ENCODE results near the gene SCGB3A2. TPM values are rescaled to one million over a fixed set of nuclear protein-coding genes. Genes with fewer than 3 reads are reported as not detected.
"Not testable (repeated sequence)": the region's sequence is repeated elsewhere in the genome, so short reads cannot be mapped to it uniquely, and the experiment has no call there.

Gene SCGB3A2
- total RNA-seq, 2 donors from 2014 or later: not detected

DNA sequence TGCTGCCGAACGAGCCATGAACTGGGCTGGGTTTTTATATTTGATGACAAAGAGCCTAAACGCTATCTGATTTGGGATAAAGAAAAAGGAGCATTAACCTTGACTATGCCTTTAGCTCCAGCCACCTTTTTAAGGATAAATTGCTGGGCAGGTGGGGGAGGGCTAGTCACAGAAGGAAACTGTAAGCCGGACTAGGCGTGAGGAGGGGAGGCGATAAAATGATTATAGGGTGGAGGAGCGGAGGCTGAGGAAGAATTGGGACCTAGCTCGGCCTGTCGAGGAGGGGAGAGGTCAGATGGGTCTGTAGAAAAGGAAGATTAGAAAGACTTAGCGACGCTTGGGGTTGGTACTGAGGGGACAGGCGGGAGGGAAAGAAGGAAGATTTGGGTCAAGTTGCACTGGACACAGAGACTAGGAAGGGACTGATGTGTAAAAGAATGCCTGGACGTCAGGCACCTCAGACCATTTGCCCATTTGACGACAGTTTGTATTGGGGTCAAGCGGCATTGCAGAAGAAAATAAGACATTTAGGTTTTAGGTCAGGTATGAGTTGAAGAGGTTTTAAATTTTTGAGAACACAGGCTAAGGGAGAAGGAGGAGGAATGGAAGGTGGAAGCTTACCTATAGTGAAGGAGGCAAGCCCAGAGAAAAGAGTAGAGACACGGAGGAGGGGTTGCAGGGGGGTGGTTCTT lies 5.6 kb upstream of the SCGB3A2 start:
- not testable (repeated sequence) for H3K27ac Mint-ChIP-seq; H3K36me3 Mint-ChIP-seq (ENCODE audit: low read depth); H3K4me3 Mint-ChIP-seq; DNase-seq; H3K4me1 Mint-ChIP-seq; H3K27me3 Mint-ChIP-seq; ATAC-seq; H3K9me3 ChIP-seq (ENCODE audit: control insufficient read depth, low read length, poor library complexity, severe bottlenecking)

DNA sequence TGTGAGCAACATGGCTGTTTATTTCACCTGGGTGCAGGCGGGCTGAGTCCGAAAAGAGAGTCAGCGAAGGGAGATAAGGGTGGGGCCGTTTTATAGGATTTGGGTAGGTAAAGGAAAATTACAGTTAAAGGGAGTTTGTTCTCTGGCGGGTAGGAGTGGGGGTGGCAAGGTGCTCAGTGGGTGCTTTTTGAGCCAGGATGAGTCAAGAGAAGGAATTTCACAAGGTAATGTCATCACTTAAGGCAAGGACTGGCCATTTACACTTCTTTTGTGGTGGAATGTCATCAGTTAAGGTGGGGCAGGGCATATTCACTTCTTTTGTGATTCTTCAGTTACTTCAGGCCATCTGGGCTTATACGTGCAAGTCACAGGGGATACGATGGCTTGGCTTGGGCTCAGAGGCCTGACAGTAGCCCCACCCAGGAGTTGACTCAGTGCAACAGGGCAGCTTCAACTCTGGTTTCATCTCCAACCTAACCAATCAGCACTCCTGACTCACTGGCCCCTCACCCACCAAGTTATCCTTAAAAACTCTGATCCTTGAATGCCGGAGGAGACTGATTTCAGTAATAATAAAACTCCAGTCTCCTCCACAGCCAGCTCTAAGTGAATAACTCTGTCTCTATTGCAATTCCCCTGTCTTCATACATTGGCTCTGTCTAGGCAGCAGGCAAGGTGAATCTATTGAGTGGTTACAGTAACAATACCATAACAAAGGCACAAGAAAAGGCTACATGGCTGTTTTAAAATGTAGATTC lies 4.2 kb upstream of the SCGB3A2 start:
- not testable (repeated sequence) for H3K27ac Mint-ChIP-seq; DNase-seq; H3K9me3 ChIP-seq (ENCODE audit: control insufficient read depth, low read length, poor library complexity, severe bottlenecking); H3K36me3 Mint-ChIP-seq (ENCODE audit: low read depth); ATAC-seq; H3K4me3 Mint-ChIP-seq; H3K4me1 Mint-ChIP-seq; H3K27me3 Mint-ChIP-seq

DNA sequence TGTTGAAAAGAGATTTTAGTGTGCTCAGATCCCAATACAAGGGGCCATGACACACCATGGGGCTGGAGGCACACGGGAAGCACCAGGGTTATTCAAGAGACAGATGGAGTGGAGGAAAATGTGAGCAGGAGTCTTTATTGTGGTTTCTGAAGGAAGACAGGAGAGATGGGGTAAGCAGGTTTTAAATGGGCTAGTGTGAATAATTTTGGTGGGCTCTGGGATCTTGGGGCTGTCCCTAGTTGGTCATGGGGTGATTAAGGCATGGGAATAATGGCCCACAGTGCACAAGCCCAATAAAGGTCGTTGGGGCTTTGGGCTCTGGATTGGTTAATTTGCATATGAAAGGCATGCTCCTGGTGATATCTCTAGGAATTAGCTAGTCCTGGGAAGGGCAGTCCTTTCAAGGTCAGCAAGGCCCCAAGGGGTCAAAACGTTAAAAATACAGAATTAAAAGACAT lies 3.6 kb upstream of the SCGB3A2 start:
- H3K4me3 Mint-ChIP-seq: no peak overlapping the region
- no peaks in the 10 kb centered on the region for H3K27me3 Mint-ChIP-seq
- H3K4me1 Mint-ChIP-seq: no peaks in the 10 kb centered on the region
- H3K27ac Mint-ChIP-seq: no peak overlapping the region
- no peak for DNase-seq
- no peaks in the 10 kb centered on the region for H3K9me3 ChIP-seq (ENCODE audit: control insufficient read depth, low read length, poor library complexity, severe bottlenecking)
- no peak for ATAC-seq
- H3K36me3 Mint-ChIP-seq (ENCODE audit: low read depth): no peaks in the 10 kb centered on the region

DNA sequence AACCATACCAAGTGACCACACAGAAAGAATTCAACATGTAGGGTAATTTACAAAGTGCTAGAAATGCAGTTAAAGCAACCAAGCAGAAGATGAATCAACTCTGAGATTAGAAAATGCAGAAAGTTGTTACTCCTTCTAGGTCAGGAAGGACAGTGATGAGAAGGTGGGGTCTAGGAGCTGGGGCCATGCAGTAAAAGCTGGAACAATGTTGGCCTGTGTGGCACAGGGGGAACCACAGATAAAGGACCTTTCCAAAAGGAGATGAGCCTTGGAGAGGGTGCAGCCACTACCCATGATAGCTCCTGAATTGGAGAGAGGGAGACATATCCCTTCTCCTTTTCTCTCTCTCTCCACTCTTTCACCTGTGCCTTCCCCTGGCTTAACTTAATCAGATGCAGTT lies 2.4 kb upstream of the SCGB3A2 start:
- Mint-ChIP-seq H3K4me3 (no peak overlapping the region), H3K4me1 (no peaks in the 10 kb centered on the region), H3K27ac (no peak overlapping the region), H3K27me3 (no peaks in the 10 kb centered on the region), H3K36me3 (ENCODE audit: low read depth) (no peaks in the 10 kb centered on the region)
- no peak for ATAC-seq
- no peaks in the 10 kb centered on the region for H3K9me3 ChIP-seq (ENCODE audit: control insufficient read depth, low read length, poor library complexity, severe bottlenecking)
- no peak for DNase-seq

DNA sequence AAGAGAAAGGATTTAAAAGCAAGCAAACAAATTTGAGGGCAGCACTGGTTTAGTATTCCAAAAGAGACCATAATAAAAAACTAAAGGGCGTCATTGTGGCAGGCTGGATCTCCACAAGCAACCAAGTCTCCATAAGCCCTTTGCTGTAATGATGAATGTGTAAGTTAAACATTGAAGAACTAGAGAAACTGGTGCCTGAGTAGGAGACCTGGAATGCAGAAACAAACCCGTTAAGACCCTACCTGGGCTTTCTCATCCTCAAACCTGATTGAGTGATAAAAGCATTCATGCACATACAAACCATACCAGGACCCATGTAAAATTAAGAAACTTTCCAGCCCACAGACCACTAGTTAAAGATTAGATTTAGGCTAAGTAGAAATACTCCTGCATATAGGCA lies 1.9 kb upstream of the SCGB3A2 start:
- ATAC-seq (no peak), DNase-seq (no peak)
- Mint-ChIP-seq H3K4me1 (no peaks in the 10 kb centered on the region), H3K4me3 (no peak overlapping the region), H3K36me3 (ENCODE audit: low read depth) (no peaks in the 10 kb centered on the region), H3K27me3 (no peaks in the 10 kb centered on the region), H3K27ac (no peak overlapping the region)
- H3K9me3 ChIP-seq (ENCODE audit: control insufficient read depth, low read length, poor library complexity, severe bottlenecking): no peaks in the 10 kb centered on the region

DNA sequence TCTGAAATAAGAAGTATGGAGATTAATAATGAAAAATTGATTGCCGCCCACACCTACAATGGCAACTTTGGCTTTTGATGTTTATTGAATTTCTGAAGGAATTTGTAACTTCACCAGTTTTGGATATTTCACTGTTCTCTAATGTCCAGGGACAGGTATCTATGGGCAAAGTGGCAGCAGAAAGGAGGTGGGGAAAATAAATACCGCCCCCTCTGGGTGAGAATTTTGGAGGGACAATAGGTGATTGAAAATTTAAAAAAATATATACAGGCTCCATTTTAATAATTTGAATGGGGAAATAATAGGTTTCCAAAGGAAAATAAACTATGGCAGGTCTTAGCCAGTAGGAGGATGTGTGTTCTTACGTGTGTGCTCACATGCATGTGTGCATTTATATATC lies 1.3 kb downstream of the SCGB3A2 start:
- Mint-ChIP-seq H3K36me3 (ENCODE audit: low read depth) (no peaks in the 10 kb centered on the region), H3K4me1 (peaks cover 3% of the 10 kb centered on the region), H3K4me3 (no peak overlapping the region), H3K27me3 (peaks cover 5% of the 10 kb centered on the region), H3K27ac (no peak overlapping the region)
- no peaks in the 10 kb centered on the region for H3K9me3 ChIP-seq (ENCODE audit: control insufficient read depth, low read length, poor library complexity, severe bottlenecking)
- DNase-seq (no peak), ATAC-seq (no peak)

DNA sequence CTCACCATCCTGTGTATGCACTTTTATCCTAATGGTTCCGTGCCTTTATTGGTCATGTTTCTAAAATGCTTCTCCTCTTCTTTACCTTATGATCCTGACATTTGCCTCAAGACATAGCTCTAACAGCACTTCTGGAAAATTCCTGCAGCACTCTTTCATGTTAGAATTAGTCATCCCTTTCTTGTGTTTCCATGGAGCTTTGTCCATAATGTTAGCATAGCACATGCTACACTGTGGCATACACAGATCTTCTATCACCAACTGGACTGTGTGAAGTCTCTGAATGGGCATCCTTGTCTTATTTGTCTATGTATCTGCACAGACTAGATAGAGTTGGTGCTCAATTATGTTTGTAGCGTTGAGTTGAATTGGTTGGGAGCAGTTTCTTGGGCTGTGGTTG lies 2.0 kb downstream of the SCGB3A2 start:
- DNase-seq (no peak), ATAC-seq (no peak)
- Mint-ChIP-seq H3K4me3 (no peak overlapping the region), H3K4me1 (peaks cover 3% of the 10 kb centered on the region), H3K27ac (no peak overlapping the region), H3K27me3 (peaks cover 12% of the 10 kb centered on the region), H3K36me3 (ENCODE audit: low read depth) (no peaks in the 10 kb centered on the region)
- no peaks in the 10 kb centered on the region for H3K9me3 ChIP-seq (ENCODE audit: control insufficient read depth, low read length, poor library complexity, severe bottlenecking)

DNA sequence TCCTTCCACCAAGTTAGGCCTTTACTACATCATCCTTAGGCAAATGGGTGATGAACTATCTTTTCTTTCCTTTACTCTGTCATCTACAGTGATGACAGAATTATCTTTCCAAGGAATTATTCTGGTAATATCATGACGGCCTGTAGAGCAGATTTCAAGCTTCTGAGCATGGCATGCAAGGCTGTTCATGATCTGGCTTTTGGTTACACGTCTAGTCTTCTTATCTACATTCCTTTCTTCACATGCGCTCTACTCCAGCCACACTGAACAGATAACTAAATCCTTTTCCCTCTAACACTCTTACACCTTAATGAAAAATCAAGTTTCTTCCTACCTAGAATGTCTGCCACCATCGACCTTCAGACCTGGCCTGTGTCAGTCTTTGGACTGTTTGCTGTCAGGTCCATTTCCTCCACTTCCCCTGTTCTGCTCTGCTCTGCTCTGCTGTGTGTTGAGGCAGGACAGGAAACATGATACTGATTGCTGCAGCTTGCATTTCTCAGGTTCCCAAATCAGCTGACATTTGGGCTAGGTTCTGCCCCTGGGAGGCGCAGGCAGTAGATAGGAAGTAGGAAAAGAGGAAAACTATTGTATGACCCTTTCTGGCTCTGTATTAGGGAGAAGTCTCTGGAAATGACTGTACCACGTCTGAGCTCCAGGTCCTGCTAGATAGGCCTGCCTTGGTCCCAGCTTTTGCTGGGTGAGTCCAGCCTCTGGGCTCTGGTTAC lies 4.2 kb downstream of the SCGB3A2 start:
- no peaks in the 10 kb centered on the region for H3K36me3 Mint-ChIP-seq (ENCODE audit: low read depth)
- H3K9me3 ChIP-seq (ENCODE audit: control insufficient read depth, low read length, poor library complexity, severe bottlenecking): no peaks in the 10 kb centered on the region
- H3K4me1 Mint-ChIP-seq: peaks cover 3% of the 10 kb centered on the region
- DNase-seq (no peak), ATAC-seq (no peak)
- peaks cover 14% of the 10 kb centered on the region for H3K27me3 Mint-ChIP-seq
- no peak overlapping the region for H3K27ac Mint-ChIP-seq
- H3K4me3 Mint-ChIP-seq: no peak overlapping the region

DNA sequence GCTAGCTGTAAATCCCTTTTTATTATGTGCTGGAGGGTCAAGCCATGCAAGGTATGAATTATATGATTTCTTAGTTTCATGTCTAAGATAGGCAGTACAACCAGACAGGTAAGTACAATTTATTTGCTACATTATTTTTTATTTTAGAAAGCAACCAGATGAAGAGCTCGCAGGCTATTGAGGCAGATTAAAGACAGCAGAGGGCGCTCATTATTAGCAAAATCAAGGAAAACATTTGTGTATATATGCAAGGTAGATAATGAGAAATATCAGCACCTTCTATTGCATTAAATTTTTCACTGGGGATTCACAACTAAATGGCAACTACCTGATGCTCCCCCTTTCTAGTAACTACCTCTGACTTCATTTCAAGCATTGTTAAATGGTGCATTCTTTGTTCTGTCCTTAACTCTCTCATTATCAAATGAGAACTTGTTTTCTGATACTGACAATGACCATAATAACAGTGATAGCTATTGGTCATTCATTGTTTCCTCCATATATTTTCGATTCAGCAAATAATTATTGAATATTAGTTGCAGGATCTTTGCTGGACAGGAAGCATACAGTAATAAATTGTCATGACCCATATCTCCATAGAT lies 8.6 kb downstream of the SCGB3A2 start:
- DNase-seq (no peak), ATAC-seq (no peak)
- H3K36me3 Mint-ChIP-seq (ENCODE audit: low read depth): no peaks in the 10 kb centered on the region
- H3K4me3 Mint-ChIP-seq: no peak overlapping the region
- H3K9me3 ChIP-seq (ENCODE audit: control insufficient read depth, low read length, poor library complexity, severe bottlenecking): no peaks in the 10 kb centered on the region
- H3K27ac Mint-ChIP-seq: no peak overlapping the region
- peaks cover 3% of the 10 kb centered on the region for H3K4me1 Mint-ChIP-seq
- peaks cover 27% of the 10 kb centered on the region for H3K27me3 Mint-ChIP-seq

DNA sequence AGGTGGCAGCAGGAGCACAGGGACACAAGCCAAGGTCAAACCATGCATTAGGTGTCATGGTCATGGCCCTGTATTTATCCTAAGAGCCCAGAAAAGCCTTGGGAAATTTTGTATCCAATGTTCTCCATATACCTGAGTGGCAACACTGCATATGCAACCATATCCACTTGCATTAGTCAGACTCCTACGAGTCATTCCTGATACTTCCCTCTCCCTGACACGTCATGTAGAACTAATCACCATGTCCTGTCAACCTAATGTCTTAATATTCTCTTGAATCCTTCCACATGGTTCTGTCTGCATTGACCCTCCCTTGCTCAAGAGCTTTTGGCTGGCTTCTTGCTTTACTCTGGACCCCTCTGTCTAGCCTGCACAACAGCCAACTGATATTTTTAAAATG lies 9.4 kb downstream of the SCGB3A2 start:
- ATAC-seq (no peak), DNase-seq (no peak)
- H3K27ac Mint-ChIP-seq: no peak overlapping the region
- no peaks in the 10 kb centered on the region for H3K9me3 ChIP-seq (ENCODE audit: control insufficient read depth, low read length, poor library complexity, severe bottlenecking)
- H3K4me3 Mint-ChIP-seq: no peak overlapping the region
- no peaks in the 10 kb centered on the region for H3K36me3 Mint-ChIP-seq (ENCODE audit: low read depth)
- H3K27me3 Mint-ChIP-seq: peaks cover 27% of the 10 kb centered on the region
- H3K4me1 Mint-ChIP-seq: peaks cover 3% of the 10 kb centered on the region

DNA sequence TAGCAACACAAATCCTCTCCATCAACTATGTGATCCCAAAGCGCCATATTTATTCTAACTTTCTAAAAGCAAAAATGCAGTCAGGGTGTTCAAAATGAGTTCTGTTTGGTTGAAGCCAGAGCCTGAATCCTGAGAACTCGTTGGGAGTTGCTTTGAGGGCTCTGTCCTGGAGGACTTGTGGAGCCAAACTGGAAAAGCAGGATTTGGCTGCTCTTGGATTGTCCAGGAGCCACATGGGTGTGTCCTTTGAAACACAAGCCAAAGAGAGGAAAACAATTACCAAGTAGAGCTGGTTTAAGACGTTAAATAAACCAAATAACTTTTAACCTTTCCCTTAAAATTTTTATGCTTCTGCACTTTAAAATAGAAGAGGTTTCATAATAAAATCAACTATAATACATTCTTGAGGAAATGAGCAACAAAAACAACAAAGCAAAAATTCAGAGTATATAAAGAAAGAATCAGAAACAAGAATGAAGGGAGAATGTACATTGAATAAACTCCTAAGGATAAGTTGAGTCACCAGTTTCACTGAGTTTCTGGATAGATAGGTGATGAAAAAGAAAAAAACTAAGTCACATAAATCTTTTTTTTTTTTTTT lies 14.3 kb downstream of the SCGB3A2 start:
- Mint-ChIP-seq H3K4me3 (no peak overlapping the region), H3K4me1 (no peaks in the 10 kb centered on the region), H3K36me3 (ENCODE audit: low read depth) (no peaks in the 10 kb centered on the region), H3K27ac (no peak overlapping the region), H3K27me3 (peaks cover 30% of the 10 kb centered on the region)
- no peak for ATAC-seq
- H3K9me3 ChIP-seq (ENCODE audit: control insufficient read depth, low read length, poor library complexity, severe bottlenecking): no peaks in the 10 kb centered on the region
- DNase-seq: no peak

DNA sequence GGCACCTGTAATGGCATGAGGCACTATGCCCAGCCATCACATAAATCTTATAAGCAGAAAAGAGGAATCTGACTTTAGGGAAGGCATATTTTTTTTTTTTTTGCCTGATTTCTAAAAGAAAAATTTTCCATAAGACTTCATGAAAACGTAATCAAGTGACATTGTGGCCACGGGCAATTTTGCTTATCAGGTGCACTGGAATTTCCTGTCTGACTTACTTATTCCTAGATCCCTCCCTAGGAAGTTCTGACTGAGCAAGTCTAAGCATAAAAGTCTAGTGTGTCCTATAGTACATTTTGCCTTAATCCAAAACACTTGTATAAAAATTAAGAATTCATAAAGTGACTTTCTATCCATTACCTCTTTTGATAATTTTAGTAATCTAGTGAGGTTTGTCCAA lies 15.3 kb downstream of the SCGB3A2 start:
- Mint-ChIP-seq H3K36me3 (ENCODE audit: low read depth) (no peaks in the 10 kb centered on the region), H3K27me3 (peaks cover 23% of the 10 kb centered on the region), H3K4me3 (no peak overlapping the region), H3K27ac (no peak overlapping the region), H3K4me1 (no peaks in the 10 kb centered on the region)
- no peaks in the 10 kb centered on the region for H3K9me3 ChIP-seq (ENCODE audit: control insufficient read depth, low read length, poor library complexity, severe bottlenecking)
- ATAC-seq: no peak
- DNase-seq: no peak

DNA sequence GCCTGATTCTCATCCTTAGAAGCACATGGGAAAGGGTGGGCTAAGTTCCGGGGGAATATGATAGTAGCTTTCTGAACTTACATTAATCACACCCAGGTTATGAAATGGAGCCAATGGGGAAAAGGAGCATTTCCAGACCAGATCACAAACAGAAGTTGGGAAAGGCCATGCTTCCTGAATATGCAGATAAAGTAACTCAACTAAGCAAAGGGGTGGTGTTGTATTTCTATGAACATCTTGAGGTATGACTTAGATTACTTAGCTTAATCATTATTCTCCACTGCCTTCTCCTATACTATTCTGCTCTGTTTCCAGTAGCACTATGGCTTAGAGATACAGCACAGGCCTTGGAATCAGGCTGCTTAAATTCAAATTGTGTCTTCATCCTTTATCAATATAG lies 17.4 kb downstream of the SCGB3A2 start:
- H3K9me3 ChIP-seq (ENCODE audit: control insufficient read depth, low read length, poor library complexity, severe bottlenecking): no peaks in the 10 kb centered on the region
- DNase-seq (no peak), ATAC-seq (no peak)
- Mint-ChIP-seq H3K36me3 (ENCODE audit: low read depth) (peaks cover 2% of the 10 kb centered on the region), H3K4me3 (no peak overlapping the region), H3K27ac (no peak overlapping the region), H3K27me3 (peaks cover 25% of the 10 kb centered on the region), H3K4me1 (no peaks in the 10 kb centered on the region)

All from T-helper 17 cell (primary cell).